ENCODE data around the gene HMGN4.

HMGN4 gene

DNA sequence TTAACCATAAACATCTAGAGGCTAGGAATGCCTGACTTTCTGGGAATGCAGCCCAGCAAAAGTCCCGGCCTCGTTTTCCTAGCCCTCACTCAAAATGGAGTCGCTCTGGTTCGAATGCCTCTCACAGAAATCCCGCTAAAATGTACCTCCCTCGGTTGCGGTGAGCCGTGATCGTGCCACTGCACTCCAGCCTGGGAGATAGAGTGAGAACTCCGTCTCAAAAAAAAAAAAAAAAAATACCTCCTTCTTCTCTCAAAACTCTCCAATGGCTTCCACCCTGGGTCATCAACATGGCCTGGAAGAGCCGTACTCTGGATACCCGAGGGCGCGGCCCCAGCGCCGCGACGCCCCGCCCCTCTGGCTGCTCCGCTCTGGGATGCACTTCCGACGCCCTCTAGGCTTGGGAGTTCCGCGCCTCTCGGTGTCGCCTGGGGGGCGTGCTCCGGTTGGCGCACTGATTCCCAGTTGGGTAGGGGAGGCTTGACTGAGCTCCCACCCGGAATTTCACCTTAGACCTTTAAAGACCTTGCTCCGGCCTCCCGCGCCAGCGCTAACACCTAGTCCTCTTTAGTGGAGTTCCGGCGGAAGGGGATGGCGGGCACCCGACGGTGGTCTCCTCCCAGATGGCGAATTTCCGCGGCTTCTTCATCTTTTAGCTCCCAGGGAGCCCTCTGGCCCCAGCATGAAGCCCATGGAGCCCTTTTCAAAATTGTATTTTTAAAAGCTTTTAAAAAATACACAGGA, 12.3 kb downstream of the HMGN4 start:
- no peaks in the 10 kb centered on the region for H3K79me2 ChIP-seq (ENCODE audit: low read length)
- H3K9ac ChIP-seq (ENCODE audit: low read length), result peak overlapping the region; percentile 41; the same call in 1 of the 2 replicates
- 0 out of 2 replicates have a peak, but pooled peaks cover 8% of the 10 kb centered on the region for H3K4me1 ChIP-seq (ENCODE audit: low read length)
- H3K4me3 ChIP-seq (ENCODE audit: low read length), result peak overlapping the region; percentile 68
- no peak for TF ChIP-seq EZH2phosphoT487 (IDR thresholded peaks at IDR 0.05; ENCODE audit: low read length)
- TF ChIP-seq, protein P1, sequence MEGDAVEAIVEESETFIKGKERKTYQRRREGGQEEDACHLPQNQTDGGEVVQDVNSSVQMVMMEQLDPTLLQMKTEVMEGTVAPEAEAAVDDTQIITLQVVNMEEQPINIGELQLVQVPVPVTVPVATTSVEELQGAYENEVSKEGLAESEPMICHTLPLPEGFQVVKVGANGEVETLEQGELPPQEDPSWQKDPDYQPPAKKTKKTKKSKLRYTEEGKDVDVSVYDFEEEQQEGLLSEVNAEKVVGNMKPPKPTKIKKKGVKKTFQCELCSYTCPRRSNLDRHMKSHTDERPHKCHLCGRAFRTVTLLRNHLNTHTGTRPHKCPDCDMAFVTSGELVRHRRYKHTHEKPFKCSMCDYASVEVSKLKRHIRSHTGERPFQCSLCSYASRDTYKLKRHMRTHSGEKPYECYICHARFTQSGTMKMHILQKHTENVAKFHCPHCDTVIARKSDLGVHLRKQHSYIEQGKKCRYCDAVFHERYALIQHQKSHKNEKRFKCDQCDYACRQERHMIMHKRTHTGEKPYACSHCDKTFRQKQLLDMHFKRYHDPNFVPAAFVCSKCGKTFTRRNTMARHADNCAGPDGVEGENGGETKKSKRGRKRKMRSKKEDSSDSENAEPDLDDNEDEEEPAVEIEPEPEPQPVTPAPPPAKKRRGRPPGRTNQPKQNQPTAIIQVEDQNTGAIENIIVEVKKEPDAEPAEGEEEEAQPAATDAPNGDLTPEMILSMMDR (IDR thresholded peaks at IDR 0.05; ENCODE audit: low read length), result 0 out of 2 replicates have a peak, but pooled peaks have one; percentile 4
- peak overlapping the region; percentile 84 for H2AFZ ChIP-seq (ENCODE audit: low read length)
- no peaks in the 10 kb centered on the region for H4K20me1 ChIP-seq (ENCODE audit: insufficient read depth, low read length)
- peak overlapping the region; percentile 53; the same call in 1 of the 2 replicates for H3K4me2 ChIP-seq (ENCODE audit: low read depth, low read length)
- H3F3A ChIP-seq (ENCODE audit: insufficient read depth, low read length), result peaks cover 25% of the 10 kb centered on the region
- no peak overlapping the region for H3K27ac ChIP-seq (ENCODE audit: low read length)
- H3K27me3 ChIP-seq (replicated peaks; ENCODE audit: insufficient read depth, low read length), result no peaks in the 10 kb centered on the region
- H3K36me3 ChIP-seq (replicated peaks; ENCODE audit: insufficient read depth, low read length), result 0 out of 2 replicates have a peak, but pooled peaks cover 6% of the 10 kb centered on the region
- H3K9me2 ChIP-seq (replicated peaks; ENCODE audit: insufficient read depth, low read length), result no peaks in the 10 kb centered on the region
- no peaks in the 10 kb centered on the region for H3K9me3 ChIP-seq (replicated peaks; ENCODE audit: insufficient read depth, low read length)
- DNase-seq, result no peak

GRCh38 chr6:26552205-26552604, 14.0 kb downstream of the HMGN4 start:
- Histone ChIP-seq H2AFZ (ENCODE audit: low read length) (peak overlapping the region; percentile 62; the same call in 1 of the 2 replicates), H3F3A (ENCODE audit: insufficient read depth, low read length) (peaks cover 33% of the 10 kb centered on the region), H3K9me3 (replicated peaks; ENCODE audit: insufficient read depth, low read length) (no peaks in the 10 kb centered on the region), H3K36me3 (replicated peaks; ENCODE audit: insufficient read depth, low read length) (no peaks in the 10 kb centered on the region), H3K4me1 (ENCODE audit: low read length) (0 out of 2 replicates have a peak, but pooled peaks cover 8% of the 10 kb centered on the region), H3K4me2 (ENCODE audit: low read depth, low read length) (peak overlapping the region; percentile 87; the same call in 1 of the 2 replicates), H3K9me2 (replicated peaks; ENCODE audit: insufficient read depth, low read length) (no peaks in the 10 kb centered on the region), H3K4me3 (ENCODE audit: low read length) (peak overlapping the region; percentile 85; the same call in 1 of the 2 replicates), H4K20me1 (ENCODE audit: insufficient read depth, low read length) (no peaks in the 10 kb centered on the region), H3K27ac (ENCODE audit: low read length) (no peak overlapping the region), H3K79me2 (ENCODE audit: low read length) (no peaks in the 10 kb centered on the region), H3K27me3 (replicated peaks; ENCODE audit: insufficient read depth, low read length) (no peaks in the 10 kb centered on the region), H3K9ac (ENCODE audit: low read length) (no peak overlapping the region)
- DNase-seq, result no peak
- TF ChIP-seq, protein P1 (IDR thresholded peaks at IDR 0.05; ENCODE audit: low read length), result no peak
- TF ChIP-seq EZH2phosphoT487 (IDR thresholded peaks at IDR 0.05; ENCODE audit: low read length) (no peak), EZH2 (optimal IDR thresholded peaks at IDR 0.05; ENCODE audit: low read depth, low read length) (no peak)

DNA sequence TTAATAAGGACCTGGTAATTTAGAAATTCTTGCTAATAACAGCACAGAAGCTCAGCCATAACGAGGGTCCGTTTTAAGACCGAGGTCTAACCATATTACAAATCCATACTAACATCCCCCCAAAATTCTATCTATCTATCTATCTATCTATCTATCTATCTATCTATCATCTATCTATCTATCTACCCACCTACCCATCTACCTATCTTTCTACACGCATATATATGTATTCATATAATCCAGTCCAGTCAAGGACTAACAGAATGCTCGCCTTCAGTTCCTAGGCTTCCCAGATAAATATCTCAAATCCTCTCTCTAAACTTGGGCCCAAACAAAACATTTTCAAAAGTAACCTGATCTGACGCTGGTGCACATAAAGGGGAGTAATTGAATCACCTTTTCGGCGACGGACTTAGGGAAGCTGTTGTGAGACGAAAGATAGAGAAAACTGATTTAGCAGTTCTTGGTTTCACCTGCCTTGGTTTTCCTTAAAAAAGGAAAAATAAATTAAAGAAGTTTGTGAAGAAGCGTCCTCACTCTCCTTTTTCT, 14.5 kb downstream of the HMGN4 start:
- H2AFZ ChIP-seq (ENCODE audit: low read length), result peak overlapping the region; percentile 62
- H3K4me2 ChIP-seq (ENCODE audit: low read depth, low read length), result peak overlapping the region; percentile 87
- DNase-seq, result no peak
- 0 out of 2 replicates have a peak, but pooled peaks cover 8% of the 10 kb centered on the region for H3K4me1 ChIP-seq (ENCODE audit: low read length)
- H3K9me3 ChIP-seq (replicated peaks; ENCODE audit: insufficient read depth, low read length), result no peaks in the 10 kb centered on the region
- H3K36me3 ChIP-seq (replicated peaks; ENCODE audit: insufficient read depth, low read length), result no peaks in the 10 kb centered on the region
- H3K9me2 ChIP-seq (replicated peaks; ENCODE audit: insufficient read depth, low read length), result no peaks in the 10 kb centered on the region
- no peaks in the 10 kb centered on the region for H3K27me3 ChIP-seq (replicated peaks; ENCODE audit: insufficient read depth, low read length)
- no peaks in the 10 kb centered on the region for H3K79me2 ChIP-seq (ENCODE audit: low read length)
- H3K4me3 ChIP-seq (ENCODE audit: low read length), result peak overlapping the region; percentile 85
- no peaks in the 10 kb centered on the region for H4K20me1 ChIP-seq (ENCODE audit: insufficient read depth, low read length)
- H3K9ac ChIP-seq (ENCODE audit: low read length), result peak overlapping the region; percentile 79; the same call in 1 of the 2 replicates
- H3F3A ChIP-seq (ENCODE audit: insufficient read depth, low read length), result peaks cover 33% of the 10 kb centered on the region
- no peak for TF ChIP-seq EZH2phosphoT487 (IDR thresholded peaks at IDR 0.05; ENCODE audit: low read length)
- TF ChIP-seq EZH2 (optimal IDR thresholded peaks at IDR 0.05; ENCODE audit: low read depth, low read length), result no peak
- TF ChIP-seq, protein P1 (IDR thresholded peaks at IDR 0.05; ENCODE audit: low read length), result no peak
- H3K27ac ChIP-seq (ENCODE audit: low read length), result peak overlapping the region; percentile 90; the same call in 1 of the 2 replicates
